GM12878 (cell line): ENCODE results near the gene DDR2. TPM values are rescaled to one million over a fixed set of nuclear protein-coding genes. Genes with fewer than 3 reads are reported as not detected.

Source experiments
- ATAC-seq: fragments of 200-7000 bp; cut with Tn5 transposase; 3 replicates; pipeline ENCODE4 v1.9.1; 2020; ENCODE audit warnings: mild to moderate bottlenecking, moderate library complexity
- BruUV-seq: library from RNA; stranded (reverse); fragments of 400-500 nt; replicated peaks from 2 replicates; lab custom pipeline; 2021; lab: Mats Ljungman, UMichigan
- CTCF ChIA-PET: fragments of 300-600 bp; sonication (Branson Sonifier 250); formaldehyde crosslinking; extraction: SDS; loops from one replicate; lab custom pipeline; 2021; ENCODE audit warnings: inconsistent platforms; lab: Yijun Ruan, JAX
- POLR2A ChIA-PET: fragments of 350-600 bp; formaldehyde crosslinking; extraction: SDS; loops from one replicate; lab custom pipeline; 2021; ENCODE audit warnings: inconsistent platforms; lab: Charles Lee
- RAD21 ChIA-PET: fragments of 300-600 bp; sonication (Branson Sonifier 250); formaldehyde crosslinking; loops from one replicate; lab custom pipeline; 2023; ENCODE audit warnings: antibody characterized with exemption; ENCODE audit not compliant: unreplicated experiment; lab: Charles Lee
- SMC1A ChIA-PET: fragments of 300-600 bp; sonication (Branson Sonifier 250); formaldehyde crosslinking; loops from one replicate; lab custom pipeline; 2023; ENCODE audit not compliant: unreplicated experiment, uncharacterized antibody; lab: Charles Lee
- DNase-seq: peaks from one replicate; pipeline ENCODE4 v3.0.0-alpha.2; 2011; ENCODE audit warnings: low read depth, low spot score
- FAIRE-seq: peaks from 3 replicates; lab custom pipeline; 2011; peaks lifted over from hg19 to GRCh38; lab: Jason Lieb, UNC
- H2AFZ ChIP-seq: 2 replicates; pipeline ENCODE4 v1.6.0; 2011; ENCODE audit warnings: low read depth, low read length, control low read depth; ENCODE audit not compliant: control insufficient read depth
- H3K27ac ChIP-seq: 2 replicates; pipeline ENCODE4 v1.5.1; 2011; ENCODE audit warnings: control low read depth; ENCODE audit not compliant: control insufficient read depth, insufficient read depth
- H3K27me3 ChIP-seq, 2 experiments: replicated peaks in 1 of 2; 2 replicates each; pipeline versions ENCODE4 v1.6.0 to v1.6.1; 2011; ENCODE audit warnings: low read length in 1 of 2; ENCODE audit not compliant: control insufficient read depth in 2 of 2, insufficient read depth in 2 of 2
- H3K36me3 ChIP-seq, 2 experiments: 2 replicates each; pipeline ENCODE4 v1.5.1; 2011; ENCODE audit warnings: low read length in 1 of 2; ENCODE audit not compliant: control insufficient read depth in 2 of 2, insufficient read depth in 2 of 2
- H3K4me1 ChIP-seq: 2 replicates; pipeline ENCODE4 v1.6.1; 2011; ENCODE audit warnings: mild to moderate bottlenecking, low read length, moderate library complexity, mixed read lengths; ENCODE audit not compliant: control insufficient read depth, insufficient read depth
- H3K4me2 ChIP-seq: 2 replicates; pipeline ENCODE4 v1.6.0; 2011; ENCODE audit warnings: control low read depth; ENCODE audit not compliant: control insufficient read depth, insufficient read depth
- H3K4me3 ChIP-seq: fragments of 200-600 bp; sonication (generic); 2 replicates; pipeline ENCODE4 v1.5.1; 2016
- H3K79me2 ChIP-seq: 2 replicates; pipeline ENCODE4 v1.6.0; 2011; ENCODE audit warnings: low read length; ENCODE audit not compliant: control insufficient read depth, insufficient read depth
- H3K9ac ChIP-seq: 2 replicates; pipeline ENCODE4 v1.8.0; 2011; ENCODE audit warnings: low read length, control low read depth, mixed read lengths; ENCODE audit not compliant: control insufficient read depth, insufficient read depth
- H3K9me3 ChIP-seq: replicated peaks from 3 replicates; pipeline ENCODE4 v1.5.1; 2011; ENCODE audit warnings: mild to moderate bottlenecking, low read length; ENCODE audit not compliant: control insufficient read depth, insufficient read depth
- H4K20me1 ChIP-seq: 2 replicates; pipeline ENCODE4 v1.6.0; 2011; ENCODE audit not compliant: control insufficient read depth, insufficient read depth
- ASH2L ChIP-seq: fragments of 300-600, 200-600 bp; sonication (generic); IDR thresholded peaks from 2 replicates; pipeline ENCODE4 v1.6.1; 2017; ENCODE audit warnings: low read depth, mild to moderate bottlenecking, borderline replicate concordance
- BCL11A ChIP-seq: IDR thresholded peaks from 2 replicates; pipeline ENCODE4 v1.6.1; 2011; ENCODE audit warnings: low read depth, low read length
- CBFB ChIP-seq: IDR thresholded peaks from 2 replicates; pipeline ENCODE4 v1.6.1; 2016; ENCODE audit warnings: antibody characterized with exemption, low read depth
- CHD4 ChIP-seq: fragments of 200-600 bp; sonication (generic); IDR thresholded peaks from 2 replicates; pipeline ENCODE4 v1.6.1; 2016; ENCODE audit warnings: mild to moderate bottlenecking
- GATAD2B ChIP-seq: fragments of 450-650 bp; conservative IDR thresholded peaks from 2 replicates; pipeline ENCODE4 v1.6.1; 2017; ENCODE audit warnings: low read depth, mild to moderate bottlenecking, moderate library complexity
- JUNB ChIP-seq: IDR thresholded peaks from 2 replicates; pipeline ENCODE4 v1.6.1; 2016; ENCODE audit warnings: antibody characterized with exemption, mild to moderate bottlenecking
- KDM1A ChIP-seq: fragments of 200-600 bp; sonication (generic); IDR thresholded peaks from 2 replicates; pipeline ENCODE4 v1.6.1; 2016; ENCODE audit warnings: borderline replicate concordance
- KLF5 ChIP-seq: fragments of 450-650 bp; IDR thresholded peaks from 2 replicates; pipeline ENCODE4 v1.6.1; 2014; ENCODE audit warnings: mild to moderate bottlenecking; ENCODE audit not compliant: partially characterized antibody
- MYC ChIP-seq: IDR thresholded peaks from 2 replicates; pipeline ENCODE4 v1.6.1; 2011; ENCODE audit warnings: mild to moderate bottlenecking, low read length, moderate library complexity, inconsistent platforms; ENCODE audit not compliant: insufficient read depth, insufficient replicate concordance, insufficient read length, severe bottlenecking
- RCOR1 ChIP-seq: conservative IDR thresholded peaks from 2 replicates; pipeline ENCODE4 v1.6.1; 2012; ENCODE audit warnings: low read depth, low read length, improper control_type of control experiment
- SP1 ChIP-seq: IDR thresholded peaks from one replicate; pipeline ENCODE4 v1.6.1; 2011; ENCODE audit warnings: low read depth, low read length
- TBL1XR1 ChIP-seq: IDR thresholded peaks from 2 replicates; pipeline ENCODE4 v1.6.1; 2012; ENCODE audit warnings: low read depth, low read length, improper control_type of control experiment
- TCF12 ChIP-seq: IDR thresholded peaks from 2 replicates; pipeline ENCODE4 v1.6.1; 2011; ENCODE audit warnings: low read depth, mild to moderate bottlenecking, low read length
- WGBS: methylation state at CpG from one replicate; pipeline ENCODE4 v1.1.6; 2016; ENCODE audit warnings: low lambda C conversion rate; ENCODE audit not compliant: insufficient replicate concordance, insufficient coverage; ENCODE audit errors: missing lambda C conversion rate; 5-methylcytosine and 5-hydroxymethylcytosine counted together
- in situ Hi-C: fragments of 300-500 bp; cut with MboI; formaldehyde crosslinking; loops from 9 replicates; pipeline ENCODE4 v1.14.3; 2018; ENCODE audit warnings: mixed read lengths
- intact Hi-C: fragments of 100-400 bp; cut with micrococcal nuclease; formaldehyde crosslinking; loops from one replicate; pipeline ENCODE4 v1.14.2; 2022; ENCODE audit not compliant: unreplicated experiment
- polyA plus RNA-seq, 11 experiments: library from polyadenylated mRNA; depleted of rRNA in 4 of 11; unstranded in 6 of 11; stranded (reverse) in 5 of 11; fragments of >200 nt; fragmentation: Nextera tagmentation in 4 of 11; fragmentation: Illumina TruSeq in 1 of 11; extraction: Ambion mirVana in 4 of 11; extraction: Trizol in 1 of 11; gene quantifications; 1 replicate in 1 of 11; 2 replicates in 10 of 11; pipeline versions ENCODE4 v1.2.1 to v1.2.3, GENCODE V29; 2011 to 2016; ENCODE audit warnings: inconsistent platforms in 2 of 11, missing spikeins in 2 of 11, low read depth in 1 of 11
- total RNA-seq, 4 experiments: library from RNA; depleted of rRNA in 3 of 4; stranded (reverse); fragments of >200 nt in 3 of 4; fragmentation: Illumina TruSeq in 1 of 4; extraction: Trizol in 1 of 4; gene quantifications; 2 replicates each; pipeline versions ENCODE4 v1.2.1 to v1.2.3, GENCODE V29; 2013 to 2021
- TF ChIP-seq, protein P1 (sequence below), 3 experiments: IDR thresholded peaks in 2 of 3; conservative IDR thresholded peaks in 1 of 3; 2 replicates each; pipeline ENCODE4 v1.5.1; 2011; ENCODE audit warnings: low read depth in 3 of 3, low read length in 3 of 3, mild to moderate bottlenecking in 3 of 3, control low read depth in 2 of 3, moderate library complexity in 2 of 3, inconsistent platforms in 1 of 3, mixed read lengths in 1 of 3; ENCODE audit not compliant: control insufficient read depth in 2 of 3, insufficient read depth in 1 of 3; ENCODE audit errors: extremely low read depth in 1 of 3
- TF ChIP-seq, protein P2 (sequence below): fragments of 450-650 bp; IDR thresholded peaks from 2 replicates; pipeline ENCODE4 v1.6.1; 2016; ENCODE audit warnings: mild to moderate bottlenecking
- TF ChIP-seq, protein P3 (sequence below): fragments of 450-650 bp; IDR thresholded peaks from 2 replicates; pipeline ENCODE4 v1.6.1; 2016; ENCODE audit warnings: mild to moderate bottlenecking, moderate library complexity, borderline replicate concordance

Gene DDR2
- total and polyA plus RNA-seq, 10 of the 15 experiments (the other 5 are each of a cell fraction or from before 2014, with no cell fraction given): 1.9 to 8.8 (median 5.5) TPM

DNA sequence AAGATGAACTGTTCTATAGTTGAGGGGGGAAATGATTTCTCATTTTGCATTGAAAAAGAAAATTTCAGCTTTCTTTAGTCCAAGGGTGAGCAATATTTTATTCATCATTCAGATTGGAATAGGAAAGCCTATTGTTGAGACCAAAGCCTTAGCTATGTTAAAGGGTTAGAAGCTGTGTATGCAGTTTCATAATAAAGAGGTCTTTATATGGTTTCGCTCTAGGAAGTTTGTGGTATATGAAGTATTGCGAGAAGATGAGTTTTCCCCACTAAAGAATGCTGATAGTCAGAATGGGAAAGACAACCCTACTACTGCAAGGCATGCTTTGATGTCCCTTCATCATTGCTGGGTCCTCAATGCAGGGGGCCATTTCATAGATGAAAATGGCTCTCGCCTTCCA, 42.2 kb upstream of the DDR2 start (continued):
- TF ChIP-seq ASH2L: no peak

DNA sequence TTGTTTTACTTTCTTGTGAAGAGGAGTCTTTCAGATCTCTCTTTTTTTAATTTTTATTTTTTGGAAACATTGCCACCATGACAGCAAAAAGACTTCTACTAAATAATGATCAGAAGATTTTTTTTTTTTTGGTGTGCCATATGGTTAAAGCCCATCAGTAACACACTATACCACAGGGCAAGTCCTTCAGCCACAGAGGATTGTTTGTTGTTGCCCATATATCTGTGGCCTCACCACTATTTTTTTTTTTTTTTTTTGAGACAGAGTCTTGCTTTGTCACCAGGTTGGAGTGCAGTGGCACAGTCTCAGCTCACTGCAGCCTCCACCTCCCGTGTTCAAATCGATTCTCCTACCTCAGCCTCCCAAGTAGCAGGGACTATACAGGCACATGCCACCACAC, 41.6 kb upstream of the DDR2 start:
- no TSS peak for BruUV-seq
- POLR2A ChIA-PET: no interaction called here
- peaks cover 0 to 10% of the 10 kb centered on the region in 2 experiments; a peak in 2 of 4 replicates for H3K36me3 ChIP-seq
- FAIRE-seq (no peak), DNase-seq (no peak), ATAC-seq (no peak)
- no peak overlapping the region for H3K27ac ChIP-seq
- 94% methylated on average over 2 of the region's 2 CpGs for WGBS
- H3K4me2 ChIP-seq: no peak overlapping the region
- intact Hi-C loops: no loop called here
- TF ChIP-seq, protein P1, sequence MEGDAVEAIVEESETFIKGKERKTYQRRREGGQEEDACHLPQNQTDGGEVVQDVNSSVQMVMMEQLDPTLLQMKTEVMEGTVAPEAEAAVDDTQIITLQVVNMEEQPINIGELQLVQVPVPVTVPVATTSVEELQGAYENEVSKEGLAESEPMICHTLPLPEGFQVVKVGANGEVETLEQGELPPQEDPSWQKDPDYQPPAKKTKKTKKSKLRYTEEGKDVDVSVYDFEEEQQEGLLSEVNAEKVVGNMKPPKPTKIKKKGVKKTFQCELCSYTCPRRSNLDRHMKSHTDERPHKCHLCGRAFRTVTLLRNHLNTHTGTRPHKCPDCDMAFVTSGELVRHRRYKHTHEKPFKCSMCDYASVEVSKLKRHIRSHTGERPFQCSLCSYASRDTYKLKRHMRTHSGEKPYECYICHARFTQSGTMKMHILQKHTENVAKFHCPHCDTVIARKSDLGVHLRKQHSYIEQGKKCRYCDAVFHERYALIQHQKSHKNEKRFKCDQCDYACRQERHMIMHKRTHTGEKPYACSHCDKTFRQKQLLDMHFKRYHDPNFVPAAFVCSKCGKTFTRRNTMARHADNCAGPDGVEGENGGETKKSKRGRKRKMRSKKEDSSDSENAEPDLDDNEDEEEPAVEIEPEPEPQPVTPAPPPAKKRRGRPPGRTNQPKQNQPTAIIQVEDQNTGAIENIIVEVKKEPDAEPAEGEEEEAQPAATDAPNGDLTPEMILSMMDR (IDR thresholded peaks at IDR 0.05 in 2 of 3, conservative IDR thresholded peaks at IDR 0.05 in 1 of 3; ENCODE audit: control insufficient read depth in 2 of 3, extremely low read depth in 1 of 3, insufficient read depth in 1 of 3, low read depth in 3 of 3, low read length in 3 of 3): no peak
- TF ChIP-seq SP1 (no peak), TBL1XR1 (no peak), MYC (no peak), JUNB (no peak), TCF12 (no peak), RCOR1 (no peak), CHD4 (no peak), KDM1A (no peak), GATAD2B (no peak), CBFB (no peak), KLF5 (no peak), BCL11A (no peak)
- TF ChIP-seq, protein P2, sequence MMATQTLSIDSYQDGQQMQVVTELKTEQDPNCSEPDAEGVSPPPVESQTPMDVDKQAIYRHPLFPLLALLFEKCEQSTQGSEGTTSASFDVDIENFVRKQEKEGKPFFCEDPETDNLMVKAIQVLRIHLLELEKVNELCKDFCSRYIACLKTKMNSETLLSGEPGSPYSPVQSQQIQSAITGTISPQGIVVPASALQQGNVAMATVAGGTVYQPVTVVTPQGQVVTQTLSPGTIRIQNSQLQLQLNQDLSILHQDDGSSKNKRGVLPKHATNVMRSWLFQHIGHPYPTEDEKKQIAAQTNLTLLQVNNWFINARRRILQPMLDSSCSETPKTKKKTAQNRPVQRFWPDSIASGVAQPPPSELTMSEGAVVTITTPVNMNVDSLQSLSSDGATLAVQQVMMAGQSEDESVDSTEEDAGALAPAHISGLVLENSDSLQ: no peak
- TF ChIP-seq, protein P3, sequence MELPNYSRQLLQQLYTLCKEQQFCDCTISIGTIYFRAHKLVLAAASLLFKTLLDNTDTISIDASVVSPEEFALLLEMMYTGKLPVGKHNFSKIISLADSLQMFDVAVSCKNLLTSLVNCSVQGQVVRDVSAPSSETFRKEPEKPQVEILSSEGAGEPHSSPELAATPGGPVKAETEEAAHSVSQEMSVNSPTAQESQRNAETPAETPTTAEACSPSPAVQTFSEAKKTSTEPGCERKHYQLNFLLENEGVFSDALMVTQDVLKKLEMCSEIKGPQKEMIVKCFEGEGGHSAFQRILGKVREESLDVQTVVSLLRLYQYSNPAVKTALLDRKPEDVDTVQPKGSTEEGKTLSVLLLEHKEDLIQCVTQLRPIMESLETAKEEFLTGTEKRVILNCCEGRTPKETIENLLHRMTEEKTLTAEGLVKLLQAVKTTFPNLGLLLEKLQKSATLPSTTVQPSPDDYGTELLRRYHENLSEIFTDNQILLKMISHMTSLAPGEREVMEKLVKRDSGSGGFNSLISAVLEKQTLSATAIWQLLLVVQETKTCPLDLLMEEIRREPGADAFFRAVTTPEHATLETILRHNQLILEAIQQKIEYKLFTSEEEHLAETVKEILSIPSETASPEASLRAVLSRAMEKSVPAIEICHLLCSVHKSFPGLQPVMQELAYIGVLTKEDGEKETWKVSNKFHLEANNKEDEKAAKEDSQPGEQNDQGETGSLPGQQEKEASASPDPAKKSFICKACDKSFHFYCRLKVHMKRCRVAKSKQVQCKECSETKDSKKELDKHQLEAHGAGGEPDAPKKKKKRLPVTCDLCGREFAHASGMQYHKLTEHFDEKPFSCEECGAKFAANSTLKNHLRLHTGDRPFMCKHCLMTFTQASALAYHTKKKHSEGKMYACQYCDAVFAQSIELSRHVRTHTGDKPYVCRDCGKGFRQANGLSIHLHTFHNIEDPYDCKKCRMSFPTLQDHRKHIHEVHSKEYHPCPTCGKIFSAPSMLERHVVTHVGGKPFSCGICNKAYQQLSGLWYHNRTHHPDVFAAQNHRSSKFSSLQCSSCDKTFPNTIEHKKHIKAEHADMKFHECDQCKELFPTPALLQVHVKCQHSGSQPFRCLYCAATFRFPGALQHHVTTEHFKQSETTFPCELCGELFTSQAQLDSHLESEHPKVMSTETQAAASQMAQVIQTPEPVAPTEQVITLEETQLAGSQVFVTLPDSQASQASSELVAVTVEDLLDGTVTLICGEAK: no peak
- SMC1A ChIA-PET: no interaction called here
- no peaks in the 10 kb centered on the region for H3K79me2 ChIP-seq
- CTCF ChIA-PET: interaction anchor here (0.7 to 1.3 kb wide), 2 partner anchors 72 to 263 kb away, joined by 3 to 5 read pairs; no protein-coding TSS in a partner anchor
- H3K4me3 ChIP-seq: no peak overlapping the region
- in situ Hi-C loops: no loop called here
- no peak overlapping the region for H3K9ac ChIP-seq
- no peaks in the 10 kb centered on the region for H3K9me3 ChIP-seq
- no peaks in the 10 kb centered on the region for H3K4me1 ChIP-seq
- H4K20me1 ChIP-seq: no peaks in the 10 kb centered on the region
- RAD21 ChIA-PET: no interaction called here
- no peaks in the 10 kb centered on the region for H3K27me3 ChIP-seq
- no peak overlapping the region for H2AFZ ChIP-seq
